ENCODE results near the gene GRB14. TPM values are rescaled to one million over a fixed set of nuclear protein-coding genes. Genes with fewer than 3 reads are reported as not detected.

The GRB14 gene
- total and polyA plus RNA-seq, 2 of the 13 experiments (the other 11 are each of a cell fraction or from before 2014, with no cell fraction given), result 4.6 to 5.8 TPM

- FAIRE-seq (no peak), ATAC-seq (peak; percentile 48), DNase-seq (ENCODE audit: low spot score) (peak; percentile 58)
- Histone ChIP-seq H4K20me1 (ENCODE audit: insufficient read depth, low read length) (no peaks in the 10 kb centered on the region), H3K27me3 (ENCODE audit: control insufficient read depth in 1 of 2, insufficient read depth in 2 of 2, low read length in 2 of 2) (no peaks in the 10 kb centered on the region), H3K9ac (ENCODE audit: insufficient read depth, low read depth, low read length) (no peak overlapping the region), H3K4me1 (ENCODE audit: insufficient read depth, low read length) (peaks cover 50% of the 10 kb centered on the region), H2AFZ (ENCODE audit: low read length) (no peak overlapping the region), H3K9me3 (ENCODE audit: low read length) (no peaks in the 10 kb centered on the region), H3K36me3 (replicated peaks in 1 of 2; ENCODE audit: control insufficient read depth in 1 of 2, insufficient read depth in 2 of 2, low read length in 2 of 2) (no peaks in the 10 kb centered on the region), H3K27ac (ENCODE audit: extremely low read length, insufficient read depth, low read length) (peak overlapping the region; percentile 43), H3K4me3 (replicated peaks in 1 of 3; ENCODE audit: insufficient read depth in 1 of 3, low read depth in 2 of 3, low read length in 3 of 3) (peak overlapping the region in 1 of 3 experiments; percentile 1; a peak in 2 of 6 replicates), H3K79me2 (ENCODE audit: insufficient read depth, low read length) (no peaks in the 10 kb centered on the region), H3K4me2 (ENCODE audit: low read depth, low read length) (peak overlapping the region; percentile 38)
- intact Hi-C loops (cut with micrococcal nuclease; ENCODE audit: unreplicated experiment), result loop anchor here (10.0 kb wide), 1 partner anchor 347 kb away; no protein-coding TSS in a partner anchor
- in situ Hi-C loops (cut with HindIII; ENCODE audit: extremely low pct_ligation_motif_present, low pct_unique_long_range_greater_than_20kb), result loop anchor here (5.0 kb wide), 1 partner anchor 145 kb away; no protein-coding TSS in a partner anchor
- 46% methylated on average over 3 of the region's 3 CpGs for WGBS (ENCODE audit: low lambda C conversion rate)
- BruUV-seq (replicated peaks), result no TSS peak
- POLR2A ChIA-PET, result interaction anchor here (0.9 kb wide), 1 partner anchor 14 kb away, joined by 3 read pairs; no protein-coding TSS in a partner anchor
- CTCF ChIA-PET (ENCODE audit: low intra/inter-chr PET ratio, low total read pairs), result interaction anchor here (3.0 kb wide), 1 partner anchor 33 kb away, joined by 15 read pairs; no protein-coding TSS in a partner anchor
- TF ChIP-seq IRX3 (CRISPR knock-in tag; IDR thresholded peaks at IDR 0.05; ENCODE audit: borderline replicate concordance, low read depth) (no peak), CHD4 (IDR thresholded peaks at IDR 0.05; ENCODE audit: borderline replicate concordance, low read length) (no peak), ZNF281 (CRISPR knock-in tag; IDR thresholded peaks at IDR 0.05; ENCODE audit: borderline replicate concordance) (no peak), MLXIP (CRISPR knock-in tag; IDR thresholded peaks at IDR 0.05; ENCODE audit: borderline replicate concordance) (no peak), PPARG (CRISPR knock-in tag; conservative IDR thresholded peaks at IDR 0.05) (peak; percentile 28), ZNF781 (CRISPR knock-in tag; IDR thresholded peaks at IDR 0.05; ENCODE audit: borderline replicate concordance, not compliant biosample characterization) (no peak), SNAPC5 (CRISPR knock-in tag; IDR thresholded peaks at IDR 0.05; ENCODE audit: borderline replicate concordance) (no peak), CREBL2 (CRISPR knock-in tag; IDR thresholded peaks at IDR 0.05; ENCODE audit: borderline replicate concordance) (no peak), FOXA1 (IDR thresholded peaks at IDR 0.05) (no peak), FOXA1 (CRISPR knock-in tag; IDR thresholded peaks at IDR 0.05) (no peak), MTERF4 (CRISPR knock-in tag; IDR thresholded peaks at IDR 0.05) (no peak), ZZZ3 (CRISPR knock-in tag; IDR thresholded peaks at IDR 0.05; ENCODE audit: borderline replicate concordance) (no peak), GTF3A (CRISPR knock-in tag; conservative IDR thresholded peaks at IDR 0.05) (no peak), NFYB (CRISPR knock-in tag; IDR thresholded peaks at IDR 0.05) (no peak)
These were observed 53.8 kb downstream of the GRB14 start for GRCh38 chr2:164567335-164567989.
